Neural progenitor cell (in vitro differentiated cells): ENCODE data around the gene CD300C. TPM values are rescaled to one million over a fixed set of nuclear protein-coding genes. Genes with fewer than 3 reads are reported as not detected.

Source experiments
- DNase-seq: peaks from one replicate; pipeline ENCODE4 v3.0.0-alpha.2; 2016; ENCODE audit warnings: low spot score
- H2AFZ ChIP-seq: fragments of 200-600 bp; sonication (generic); replicated peaks from 2 replicates; pipeline ENCODE4 v1.6.1; 2016; ENCODE audit warnings: antibody characterized with exemption
- H3F3A ChIP-seq: fragments of 200-600 bp; sonication (generic); 2 replicates; pipeline ENCODE4 v1.6.1; 2016; ENCODE audit warnings: antibody characterized with exemption, low read depth
- H3K27ac ChIP-seq: fragments of 200-600 bp; sonication (generic); 2 replicates; pipeline ENCODE4 v1.5.1; 2016; ENCODE audit warnings: mild to moderate bottlenecking
- H3K27me3 ChIP-seq: fragments of 200-600 bp; sonication (generic); 2 replicates; pipeline ENCODE4 v1.6.1; 2016; ENCODE audit warnings: mild to moderate bottlenecking, moderate library complexity
- H3K36me3 ChIP-seq: fragments of 200-600 bp; sonication (generic); 2 replicates; pipeline ENCODE4 v1.5.1; 2016
- H3K4me1 ChIP-seq: fragments of 200-600 bp; sonication (generic); 2 replicates; pipeline ENCODE4 v1.6.1; 2016; ENCODE audit warnings: mixed run types
- H3K4me2 ChIP-seq: fragments of 200-600 bp; sonication (generic); 2 replicates; pipeline ENCODE4 v1.6.1; 2016
- H3K4me3 ChIP-seq: fragments of 200-600 bp; sonication (generic); 2 replicates; pipeline ENCODE4 v1.5.1; 2016
- H3K79me2 ChIP-seq: fragments of 200-600 bp; sonication (generic); 2 replicates; pipeline ENCODE4 v1.6.1; 2016; ENCODE audit warnings: low read depth
- H3K9ac ChIP-seq: fragments of 200-600 bp; sonication (generic); 2 replicates; pipeline ENCODE4 v1.6.1; 2016
- H3K9me3 ChIP-seq: fragments of 200-600 bp; sonication (generic); 2 replicates; pipeline ENCODE4 v1.5.1; 2016; ENCODE audit warnings: low read depth
- H4K20me1 ChIP-seq: fragments of 200-600 bp; sonication (generic); 2 replicates; pipeline ENCODE4 v1.6.1; 2016; ENCODE audit warnings: low read depth
- H3K27ac Mint-ChIP-seq: 3 replicates; pipeline ENCODE4 v1.8.0; 2021; ENCODE audit warnings: mixed read lengths
- H3K27me3 Mint-ChIP-seq: 2 replicates; pipeline ENCODE4 v1.8.0; 2022; ENCODE audit warnings: low read depth, mild to moderate bottlenecking, inconsistent platforms, moderate library complexity, mixed read lengths; ENCODE audit not compliant: insufficient read depth
- H3K36me3 Mint-ChIP-seq: 3 replicates; pipeline ENCODE4 v1.8.0; 2021; ENCODE audit warnings: mixed read lengths
- H3K4me1 Mint-ChIP-seq: 3 replicates; pipeline ENCODE4 v1.8.0; 2021; ENCODE audit warnings: mixed read lengths
- H3K4me3 Mint-ChIP-seq: 3 replicates; pipeline ENCODE4 v1.8.0; 2021; ENCODE audit warnings: mild to moderate bottlenecking, moderate library complexity, mixed read lengths
- H3K9me3 Mint-ChIP-seq: 3 replicates; pipeline ENCODE4 v1.8.0; 2020; ENCODE audit warnings: mixed read lengths
- EZH2 ChIP-seq: fragments of 200-600 bp; sonication (generic); IDR thresholded peaks from 2 replicates; pipeline ENCODE4 v1.6.1; 2017; ENCODE audit warnings: antibody characterized with exemption, mild to moderate bottlenecking, moderate library complexity
- EZH2phosphoT487 ChIP-seq: fragments of 200-600 bp; sonication (generic); IDR thresholded peaks from 2 replicates; pipeline ENCODE4 v1.6.1; 2017; ENCODE audit warnings: antibody characterized with exemption
- total RNA-seq: library from RNA; depleted of rRNA; stranded (reverse); fragments of >200 nt; gene quantifications from 2 replicates; pipeline ENCODE4 v1.2.3, GENCODE V29; 2015; ENCODE audit warnings: low replicate concordance
- TF ChIP-seq, protein P1 (sequence below): fragments of 200-600 bp; sonication (generic); IDR thresholded peaks from 2 replicates; pipeline ENCODE4 v1.5.1; 2017; ENCODE audit warnings: antibody characterized with exemption, mild to moderate bottlenecking

The CD300C gene
- total RNA-seq, 1 donor from 2014 or later, result not detected

DNA sequence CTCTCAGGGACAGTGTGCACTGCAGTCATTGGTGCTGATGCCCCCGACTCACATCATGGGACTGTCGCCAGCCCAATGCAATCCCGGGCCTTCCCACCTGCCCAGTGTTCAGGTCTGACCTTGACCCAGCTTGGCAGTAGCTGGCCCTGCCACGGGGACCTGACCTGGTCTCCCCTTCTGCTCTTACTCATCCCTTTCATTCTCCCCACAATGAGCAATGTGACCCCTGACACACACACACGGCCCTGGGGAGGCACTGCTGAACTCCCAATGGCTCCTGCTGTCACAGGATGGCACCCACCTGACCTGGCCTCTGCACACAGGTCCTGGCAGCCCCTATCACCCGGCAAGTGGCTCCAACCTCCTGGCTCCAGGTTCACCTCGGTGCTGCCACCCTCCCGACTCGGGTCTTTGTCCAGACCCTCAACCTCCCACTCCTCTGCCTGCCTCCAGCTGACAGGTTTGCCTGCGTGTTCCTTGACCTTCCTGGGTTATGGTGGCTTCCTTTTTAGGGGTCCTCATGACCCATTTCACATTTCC is 6.6 kb downstream of the CD300C start:
- H3K9ac ChIP-seq, result no peak overlapping the region
- H3K4me2 ChIP-seq, result no peak overlapping the region
- no peaks in the 10 kb centered on the region for H3K79me2 ChIP-seq
- H3F3A ChIP-seq, result no peaks in the 10 kb centered on the region
- Mint-ChIP-seq H3K27me3 (peaks cover 5% of the 10 kb centered on the region), H3K9me3 (peaks cover 3% of the 10 kb centered on the region), H3K36me3 (no peaks in the 10 kb centered on the region), H3K4me3 (no peak overlapping the region), H3K27ac (no peak overlapping the region), H3K4me1 (peaks cover 2% of the 10 kb centered on the region)
- no peak overlapping the region for H3K4me3 ChIP-seq
- no peak for DNase-seq
- H3K9me3 ChIP-seq, result no peaks in the 10 kb centered on the region
- no peaks in the 10 kb centered on the region for H3K36me3 ChIP-seq
- TF ChIP-seq, protein P1, sequence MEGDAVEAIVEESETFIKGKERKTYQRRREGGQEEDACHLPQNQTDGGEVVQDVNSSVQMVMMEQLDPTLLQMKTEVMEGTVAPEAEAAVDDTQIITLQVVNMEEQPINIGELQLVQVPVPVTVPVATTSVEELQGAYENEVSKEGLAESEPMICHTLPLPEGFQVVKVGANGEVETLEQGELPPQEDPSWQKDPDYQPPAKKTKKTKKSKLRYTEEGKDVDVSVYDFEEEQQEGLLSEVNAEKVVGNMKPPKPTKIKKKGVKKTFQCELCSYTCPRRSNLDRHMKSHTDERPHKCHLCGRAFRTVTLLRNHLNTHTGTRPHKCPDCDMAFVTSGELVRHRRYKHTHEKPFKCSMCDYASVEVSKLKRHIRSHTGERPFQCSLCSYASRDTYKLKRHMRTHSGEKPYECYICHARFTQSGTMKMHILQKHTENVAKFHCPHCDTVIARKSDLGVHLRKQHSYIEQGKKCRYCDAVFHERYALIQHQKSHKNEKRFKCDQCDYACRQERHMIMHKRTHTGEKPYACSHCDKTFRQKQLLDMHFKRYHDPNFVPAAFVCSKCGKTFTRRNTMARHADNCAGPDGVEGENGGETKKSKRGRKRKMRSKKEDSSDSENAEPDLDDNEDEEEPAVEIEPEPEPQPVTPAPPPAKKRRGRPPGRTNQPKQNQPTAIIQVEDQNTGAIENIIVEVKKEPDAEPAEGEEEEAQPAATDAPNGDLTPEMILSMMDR, result no peak
- TF ChIP-seq EZH2, result no peak
- TF ChIP-seq EZH2phosphoT487, result no peak
- H3K27me3 ChIP-seq, result peaks cover 28% of the 10 kb centered on the region
- H3K4me1 ChIP-seq, result no peaks in the 10 kb centered on the region
- H4K20me1 ChIP-seq, result no peaks in the 10 kb centered on the region
- no peak overlapping the region for H3K27ac ChIP-seq
- H2AFZ ChIP-seq, result no peak overlapping the region

DNA sequence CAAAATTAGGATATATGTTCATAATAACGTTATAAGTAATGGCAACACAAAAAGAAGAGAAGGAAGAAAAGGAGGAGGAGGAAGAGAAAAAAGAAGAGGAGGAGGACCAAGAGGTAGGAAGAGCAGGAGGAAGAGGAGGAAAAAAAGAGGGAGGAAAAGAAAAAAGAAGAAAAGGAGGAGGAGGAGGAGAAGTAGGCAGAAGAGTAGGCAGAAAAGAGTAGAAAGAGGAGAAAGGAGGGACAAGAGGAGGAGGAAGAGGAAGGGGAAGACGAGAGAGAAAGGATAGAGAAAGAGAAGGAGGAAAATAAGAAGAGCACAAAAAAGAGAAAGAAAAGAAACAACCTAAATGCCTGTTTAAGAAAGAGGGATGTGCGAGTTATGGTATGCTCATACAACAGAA is 9.0 kb downstream of the CD300C start:
- H4K20me1 ChIP-seq, result no peaks in the 10 kb centered on the region
- H3F3A ChIP-seq, result no peaks in the 10 kb centered on the region
- H3K27ac Mint-ChIP-seq, result no peak overlapping the region
- H3K4me1 ChIP-seq, result no peaks in the 10 kb centered on the region
- no peak overlapping the region for H3K4me2 ChIP-seq
- no peak for TF ChIP-seq EZH2phosphoT487
- TF ChIP-seq EZH2, result no peak
- TF ChIP-seq, protein P1, result no peak
- no peak overlapping the region for H3K9ac ChIP-seq
- no peak for DNase-seq
- no peak overlapping the region for H3K27ac ChIP-seq
- H3K4me3 ChIP-seq, result no peak overlapping the region
- H3K4me3 Mint-ChIP-seq, result no peak overlapping the region
- H3K9me3 Mint-ChIP-seq, result peaks cover 3% of the 10 kb centered on the region
- H3K4me1 Mint-ChIP-seq, result no peaks in the 10 kb centered on the region
- H3K79me2 ChIP-seq, result no peaks in the 10 kb centered on the region
- no peak overlapping the region for H2AFZ ChIP-seq
- H3K27me3 ChIP-seq, result peaks cover 28% of the 10 kb centered on the region
- peaks cover 8% of the 10 kb centered on the region for H3K27me3 Mint-ChIP-seq
- H3K9me3 ChIP-seq, result no peaks in the 10 kb centered on the region
- H3K36me3 Mint-ChIP-seq, result no peaks in the 10 kb centered on the region
- H3K36me3 ChIP-seq, result no peaks in the 10 kb centered on the region

DNA sequence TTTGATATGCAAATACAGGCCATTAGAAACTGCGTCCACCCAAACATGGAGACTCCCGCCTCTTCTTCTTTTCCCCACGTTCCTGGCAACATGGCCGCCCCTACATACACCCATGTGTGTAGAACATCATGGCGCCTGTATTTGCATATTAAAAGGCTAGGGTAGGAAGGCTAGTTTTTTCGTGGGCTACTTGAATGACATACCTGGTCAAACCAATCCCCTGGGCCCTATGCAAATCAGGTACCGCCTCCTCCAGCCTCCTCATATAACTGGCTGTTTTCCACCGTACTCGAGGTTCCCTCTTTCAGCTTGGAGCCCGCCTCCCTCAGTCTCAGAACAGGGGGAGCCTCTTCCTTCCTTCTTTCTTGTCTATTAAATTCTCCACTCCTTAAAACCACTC is 13.8 kb downstream of the CD300C start:
- H2AFZ ChIP-seq, result no peak overlapping the region
- H3K9ac ChIP-seq, result no peak overlapping the region
- H3K27ac ChIP-seq, result no peak overlapping the region
- H3K36me3 ChIP-seq, result no peaks in the 10 kb centered on the region
- no peak for DNase-seq
- Mint-ChIP-seq H3K4me3 (no peak overlapping the region), H3K27me3 (peaks cover 11% of the 10 kb centered on the region), H3K9me3 (peaks cover 6% of the 10 kb centered on the region), H3K36me3 (no peaks in the 10 kb centered on the region), H3K27ac (no peak overlapping the region), H3K4me1 (no peaks in the 10 kb centered on the region)
- H3F3A ChIP-seq, result no peaks in the 10 kb centered on the region
- no peak overlapping the region for H3K4me2 ChIP-seq
- H3K4me1 ChIP-seq, result no peaks in the 10 kb centered on the region
- H3K27me3 ChIP-seq, result peaks cover 23% of the 10 kb centered on the region
- H3K9me3 ChIP-seq, result no peaks in the 10 kb centered on the region
- TF ChIP-seq EZH2, result no peak
- TF ChIP-seq EZH2phosphoT487, result no peak
- TF ChIP-seq, protein P1, result no peak
- no peak overlapping the region for H3K4me3 ChIP-seq
- H3K79me2 ChIP-seq, result no peaks in the 10 kb centered on the region
- H4K20me1 ChIP-seq, result no peaks in the 10 kb centered on the region
